ENCODE measurements around the gene ZMYND11.

GRCh38 chr10:137031-137430 lies 1.8 kb downstream of the ZMYND11 start:
- TF ChIP-seq, protein P1, sequence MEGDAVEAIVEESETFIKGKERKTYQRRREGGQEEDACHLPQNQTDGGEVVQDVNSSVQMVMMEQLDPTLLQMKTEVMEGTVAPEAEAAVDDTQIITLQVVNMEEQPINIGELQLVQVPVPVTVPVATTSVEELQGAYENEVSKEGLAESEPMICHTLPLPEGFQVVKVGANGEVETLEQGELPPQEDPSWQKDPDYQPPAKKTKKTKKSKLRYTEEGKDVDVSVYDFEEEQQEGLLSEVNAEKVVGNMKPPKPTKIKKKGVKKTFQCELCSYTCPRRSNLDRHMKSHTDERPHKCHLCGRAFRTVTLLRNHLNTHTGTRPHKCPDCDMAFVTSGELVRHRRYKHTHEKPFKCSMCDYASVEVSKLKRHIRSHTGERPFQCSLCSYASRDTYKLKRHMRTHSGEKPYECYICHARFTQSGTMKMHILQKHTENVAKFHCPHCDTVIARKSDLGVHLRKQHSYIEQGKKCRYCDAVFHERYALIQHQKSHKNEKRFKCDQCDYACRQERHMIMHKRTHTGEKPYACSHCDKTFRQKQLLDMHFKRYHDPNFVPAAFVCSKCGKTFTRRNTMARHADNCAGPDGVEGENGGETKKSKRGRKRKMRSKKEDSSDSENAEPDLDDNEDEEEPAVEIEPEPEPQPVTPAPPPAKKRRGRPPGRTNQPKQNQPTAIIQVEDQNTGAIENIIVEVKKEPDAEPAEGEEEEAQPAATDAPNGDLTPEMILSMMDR (IDR thresholded peaks at IDR 0.05), result peak; percentile 53
- TF ChIP-seq REST (IDR thresholded peaks at IDR 0.05; ENCODE audit: insufficient read depth in 1 of 2, low read depth in 2 of 2, low read length in 1 of 2) (no peak), POLR2AphosphoS5 (IDR thresholded peaks at IDR 0.05; ENCODE audit: low read depth, low read length) (no peak), TCF7L2 (IDR thresholded peaks at IDR 0.05; ENCODE audit: low read depth, low read length) (no peak)

Data from Panc1 (cell line).